Measurements from ENCODE around the gene PTPRT. TPM values are rescaled to one million over a fixed set of nuclear protein-coding genes. Genes with fewer than 3 reads are reported as not detected.

The PTPRT gene
- total and polyA plus RNA-seq, 4 donors: 0.14 to 2.8 (median 0.40) TPM

GRCh38 chr20:42945234-42945994, 244.3 kb downstream of the PTPRT start (continued):
- no peak for TF ChIP-seq NR2F2 (IDR thresholded peaks at IDR 0.05)
- TF ChIP-seq FOXA1 (IDR thresholded peaks at IDR 0.05): no peak
- no peak for TF ChIP-seq HNF4A (conservative IDR thresholded peaks at IDR 0.05)
- no peak for TF ChIP-seq RAD21 (IDR thresholded peaks at IDR 0.05)
- no peak for TF ChIP-seq JUND (IDR thresholded peaks at IDR 0.05)
- TF ChIP-seq, protein P1, sequence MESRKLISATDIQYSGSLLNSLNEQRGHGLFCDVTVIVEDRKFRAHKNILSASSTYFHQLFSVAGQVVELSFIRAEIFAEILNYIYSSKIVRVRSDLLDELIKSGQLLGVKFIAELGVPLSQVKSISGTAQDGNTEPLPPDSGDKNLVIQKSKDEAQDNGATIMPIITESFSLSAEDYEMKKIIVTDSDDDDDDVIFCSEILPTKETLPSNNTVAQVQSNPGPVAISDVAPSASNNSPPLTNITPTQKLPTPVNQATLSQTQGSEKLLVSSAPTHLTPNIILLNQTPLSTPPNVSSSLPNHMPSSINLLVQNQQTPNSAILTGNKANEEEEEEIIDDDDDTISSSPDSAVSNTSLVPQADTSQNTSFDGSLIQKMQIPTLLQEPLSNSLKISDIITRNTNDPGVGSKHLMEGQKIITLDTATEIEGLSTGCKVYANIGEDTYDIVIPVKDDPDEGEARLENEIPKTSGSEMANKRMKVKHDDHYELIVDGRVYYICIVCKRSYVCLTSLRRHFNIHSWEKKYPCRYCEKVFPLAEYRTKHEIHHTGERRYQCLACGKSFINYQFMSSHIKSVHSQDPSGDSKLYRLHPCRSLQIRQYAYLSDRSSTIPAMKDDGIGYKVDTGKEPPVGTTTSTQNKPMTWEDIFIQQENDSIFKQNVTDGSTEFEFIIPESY (IDR thresholded peaks at IDR 0.05): no peak

DNA sequence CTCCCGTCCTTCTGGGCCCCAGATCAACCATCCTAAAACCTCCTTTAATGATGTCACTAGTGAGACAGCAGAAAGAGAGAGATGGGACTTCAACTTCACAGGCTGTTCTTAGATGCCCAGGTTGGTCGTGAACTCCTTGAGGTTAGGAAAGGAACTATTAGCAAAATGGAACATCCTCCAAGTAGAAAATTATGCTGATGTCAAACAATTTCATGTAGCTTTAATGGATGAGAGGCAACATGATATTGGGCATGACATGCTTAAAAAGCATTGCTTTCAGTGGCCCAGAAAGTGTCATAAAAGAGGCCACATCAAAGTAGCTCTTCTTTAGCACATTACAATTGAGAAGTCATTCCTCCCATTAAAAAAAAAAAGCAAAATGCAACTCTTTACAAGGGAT, 248.1 kb downstream of the PTPRT start:
- H3K27ac ChIP-seq (ENCODE audit: low read depth in 1 of 2, low read length in 2 of 2): no peak overlapping the region
- no peak overlapping the region for H3K4me3 ChIP-seq (ENCODE audit: low read depth in 1 of 3, low read length in 3 of 3)
- no peaks in the 10 kb centered on the region for H3K36me3 ChIP-seq (ENCODE audit: control insufficient read depth in 4 of 4, insufficient read depth in 3 of 4, low read depth in 1 of 4, low read length in 3 of 4)
- DNase-seq (ENCODE audit: low spot score): no peak
- H3K9ac ChIP-seq (ENCODE audit: low read depth in 1 of 2, low read length in 2 of 2): no peak overlapping the region
- no peak for TF ChIP-seq JUND (IDR thresholded peaks at IDR 0.05)
- TF ChIP-seq HNF4G (IDR thresholded peaks at IDR 0.05): no peak
- TF ChIP-seq REST (IDR thresholded peaks at IDR 0.05): no peak
- no peak for TF ChIP-seq RXRA (IDR thresholded peaks at IDR 0.05)
- TF ChIP-seq FOXA1 (IDR thresholded peaks at IDR 0.05): no peak
- TF ChIP-seq ATF3 (IDR thresholded peaks at IDR 0.05): no peak
- no peak for TF ChIP-seq FOXA2 (IDR thresholded peaks at IDR 0.05)
- TF ChIP-seq GABPA (IDR thresholded peaks at IDR 0.05 in 1 of 2, conservative IDR thresholded peaks at IDR 0.05 in 1 of 2): no peak
- TF ChIP-seq NR2F2 (IDR thresholded peaks at IDR 0.05): no peak
- TF ChIP-seq RAD21 (IDR thresholded peaks at IDR 0.05): no peak
- no peak for TF ChIP-seq EGR1 (IDR thresholded peaks at IDR 0.05; ENCODE audit: low read depth in 2 of 2)
- TF ChIP-seq, protein P1 (IDR thresholded peaks at IDR 0.05): no peak
- TF ChIP-seq HNF4A (conservative IDR thresholded peaks at IDR 0.05): no peak
- no peak for TF ChIP-seq MAX (IDR thresholded peaks at IDR 0.05)
- no peak for TF ChIP-seq SP1 (IDR thresholded peaks at IDR 0.05)
- TF ChIP-seq TAF1 (conservative IDR thresholded peaks at IDR 0.05): no peak
- TF ChIP-seq, protein P2, sequence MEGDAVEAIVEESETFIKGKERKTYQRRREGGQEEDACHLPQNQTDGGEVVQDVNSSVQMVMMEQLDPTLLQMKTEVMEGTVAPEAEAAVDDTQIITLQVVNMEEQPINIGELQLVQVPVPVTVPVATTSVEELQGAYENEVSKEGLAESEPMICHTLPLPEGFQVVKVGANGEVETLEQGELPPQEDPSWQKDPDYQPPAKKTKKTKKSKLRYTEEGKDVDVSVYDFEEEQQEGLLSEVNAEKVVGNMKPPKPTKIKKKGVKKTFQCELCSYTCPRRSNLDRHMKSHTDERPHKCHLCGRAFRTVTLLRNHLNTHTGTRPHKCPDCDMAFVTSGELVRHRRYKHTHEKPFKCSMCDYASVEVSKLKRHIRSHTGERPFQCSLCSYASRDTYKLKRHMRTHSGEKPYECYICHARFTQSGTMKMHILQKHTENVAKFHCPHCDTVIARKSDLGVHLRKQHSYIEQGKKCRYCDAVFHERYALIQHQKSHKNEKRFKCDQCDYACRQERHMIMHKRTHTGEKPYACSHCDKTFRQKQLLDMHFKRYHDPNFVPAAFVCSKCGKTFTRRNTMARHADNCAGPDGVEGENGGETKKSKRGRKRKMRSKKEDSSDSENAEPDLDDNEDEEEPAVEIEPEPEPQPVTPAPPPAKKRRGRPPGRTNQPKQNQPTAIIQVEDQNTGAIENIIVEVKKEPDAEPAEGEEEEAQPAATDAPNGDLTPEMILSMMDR (IDR thresholded peaks at IDR 0.05; ENCODE audit: low read depth, low read length, missing input control): no peak
- TF ChIP-seq YY1 (IDR thresholded peaks at IDR 0.05): no peak
- no peaks in the 10 kb centered on the region for H3K9me3 ChIP-seq (ENCODE audit: control insufficient read depth in 4 of 4, low read length in 3 of 4)
- H3K27me3 ChIP-seq (ENCODE audit: control insufficient read depth in 4 of 4, insufficient read depth in 4 of 4, low read length in 3 of 4): no peaks in the 10 kb centered on the region
- H3K4me1 ChIP-seq (ENCODE audit: control insufficient read depth in 4 of 4, insufficient read depth in 4 of 4, low read length in 3 of 4): no peaks in the 10 kb centered on the region
- WGBS: 83% methylated on average over 2 of the region's 2 CpGs

Data from liver (tissue), 9 donors.